Duodenal mucosa (tissue), 2 donors: Measurements from ENCODE around the gene ZNF581.

Source experiments
- H3K27ac ChIP-seq: one replicate; pipeline ENCODE4 v1.7.0; 2013; ENCODE audit warnings: low read depth, low read length
- H3K27me3 ChIP-seq, 2 donors: one replicate each; pipeline ENCODE4 v1.7.0; 2013; ENCODE audit warnings: low read length in 2 of 2, control low read depth in 1 of 2; ENCODE audit not compliant: insufficient read depth in 2 of 2, control insufficient read depth in 1 of 2
- H3K36me3 ChIP-seq, 2 donors: one replicate each; pipeline ENCODE4 v1.7.0; 2013; ENCODE audit warnings: low read length in 2 of 2, control low read depth in 1 of 2; ENCODE audit not compliant: insufficient read depth in 2 of 2, control insufficient read depth in 1 of 2
- H3K4me1 ChIP-seq, 2 donors: one replicate each; pipeline ENCODE4 v1.7.0; 2013; ENCODE audit warnings: low read length in 2 of 2, control low read depth in 1 of 2; ENCODE audit not compliant: insufficient read depth in 2 of 2, control insufficient read depth in 1 of 2
- H3K4me3 ChIP-seq, 2 donors: one replicate each; pipeline ENCODE4 v1.7.0; 2013; ENCODE audit warnings: low read length in 2 of 2, low read depth in 1 of 2
- H3K9ac ChIP-seq, 2 donors: one replicate each; pipeline ENCODE4 v1.7.0; 2013; ENCODE audit warnings: low read length in 2 of 2, low read depth in 1 of 2
- H3K9me3 ChIP-seq, 2 donors: one replicate each; pipeline ENCODE4 v1.7.0; 2013; ENCODE audit warnings: low read length in 2 of 2, control low read depth in 1 of 2; ENCODE audit not compliant: control insufficient read depth in 1 of 2

The ZNF581 gene

GRCh38 chr19:55672418-55672817 lies 29.0 kb downstream of the ZNF581 start:
- no peak overlapping the region for H3K27ac ChIP-seq
- H3K9ac ChIP-seq = no peak overlapping the region
- H3K36me3 ChIP-seq = peaks cover 21 to 48% of the 10 kb centered on the region in 2 donors
- no peaks in the 10 kb centered on the region for H3K9me3 ChIP-seq
- H3K4me3 ChIP-seq = no peak overlapping the region
- H3K27me3 ChIP-seq = no peaks in the 10 kb centered on the region
- H3K4me1 ChIP-seq = peaks cover 26 to 35% of the 10 kb centered on the region in 2 donors

DNA sequence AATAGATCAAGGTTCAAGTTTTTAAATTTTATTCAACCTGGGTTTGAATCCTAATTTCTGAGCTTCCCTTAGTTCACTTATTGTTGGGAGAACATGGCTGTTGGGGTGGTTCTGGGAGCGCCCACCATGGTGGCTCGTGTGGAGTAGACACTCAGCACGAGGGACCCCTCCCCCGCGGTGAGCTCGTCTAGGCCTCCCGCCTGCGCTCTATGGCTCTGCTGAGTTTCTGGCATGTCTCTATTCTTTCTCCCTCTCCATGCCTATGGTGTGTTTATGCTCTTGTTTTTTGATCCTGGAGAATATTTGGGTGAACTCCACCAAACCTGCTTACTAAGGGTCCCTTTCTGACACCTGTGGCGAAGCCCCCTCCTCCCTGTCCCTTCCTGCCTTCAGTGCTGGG lies 30.0 kb downstream of the ZNF581 start:
- H3K27ac ChIP-seq = no peak overlapping the region
- peaks cover 26 to 37% of the 10 kb centered on the region in 2 donors for H3K4me1 ChIP-seq
- no peak overlapping the region for H3K9ac ChIP-seq
- H3K36me3 ChIP-seq = peaks cover 25 to 46% of the 10 kb centered on the region in 2 donors
- H3K4me3 ChIP-seq = no peak overlapping the region
- H3K27me3 ChIP-seq = no peaks in the 10 kb centered on the region
- no peaks in the 10 kb centered on the region for H3K9me3 ChIP-seq

- Histone ChIP-seq H3K36me3 (peaks cover 24 to 46% of the 10 kb centered on the region in 2 donors), H3K9ac (no peak overlapping the region), H3K4me1 (peaks cover 29 to 41% of the 10 kb centered on the region in 2 donors), H3K4me3 (no peak overlapping the region), H3K27ac (no peak overlapping the region), H3K27me3 (no peaks in the 10 kb centered on the region), H3K9me3 (no peaks in the 10 kb centered on the region)
Measured at GRCh38 chr19:55673889-55674288, 30.4 kb downstream of the ZNF581 start.

- Histone ChIP-seq H3K4me3 (peak overlapping the region; percentile 48 to 97), H3K9me3 (no peaks in the 10 kb centered on the region), H3K4me1 (peaks cover 35 to 47% of the 10 kb centered on the region in 2 donors), H3K36me3 (peaks cover 26 to 46% of the 10 kb centered on the region in 2 donors), H3K27ac (peak overlapping the region; percentile 39), H3K27me3 (no peaks in the 10 kb centered on the region), H3K9ac (peak overlapping the region; percentile 25 to 41)
Measured at GRCh38 chr19:55674459-55674840, 31.0 kb downstream of the ZNF581 start.

GRCh38 chr19:55674841-55675660 lies 31.6 kb downstream of the ZNF581 start, which contains the start of gene EPN1:
TSS of gene EPN1 (plus strand) at chr19:55675226. CDS start at chr19:55678628, 3,402 bp downstream.
- Histone ChIP-seq H3K36me3 (peaks cover 26 to 46% of the 10 kb centered on the region in 2 donors), H3K9ac (peak within 1 kb of the TSS; percentile 95 to 96), H3K27me3 (no peaks in the 10 kb centered on the region), H3K27ac (peak within 1 kb of the TSS; percentile 86), H3K4me1 (peaks cover 41 to 52% of the 10 kb centered on the region in 2 donors), H3K4me3 (peak within 1 kb of the TSS; percentile 91 to 97), H3K9me3 (no peaks in the 10 kb centered on the region)

DNA sequence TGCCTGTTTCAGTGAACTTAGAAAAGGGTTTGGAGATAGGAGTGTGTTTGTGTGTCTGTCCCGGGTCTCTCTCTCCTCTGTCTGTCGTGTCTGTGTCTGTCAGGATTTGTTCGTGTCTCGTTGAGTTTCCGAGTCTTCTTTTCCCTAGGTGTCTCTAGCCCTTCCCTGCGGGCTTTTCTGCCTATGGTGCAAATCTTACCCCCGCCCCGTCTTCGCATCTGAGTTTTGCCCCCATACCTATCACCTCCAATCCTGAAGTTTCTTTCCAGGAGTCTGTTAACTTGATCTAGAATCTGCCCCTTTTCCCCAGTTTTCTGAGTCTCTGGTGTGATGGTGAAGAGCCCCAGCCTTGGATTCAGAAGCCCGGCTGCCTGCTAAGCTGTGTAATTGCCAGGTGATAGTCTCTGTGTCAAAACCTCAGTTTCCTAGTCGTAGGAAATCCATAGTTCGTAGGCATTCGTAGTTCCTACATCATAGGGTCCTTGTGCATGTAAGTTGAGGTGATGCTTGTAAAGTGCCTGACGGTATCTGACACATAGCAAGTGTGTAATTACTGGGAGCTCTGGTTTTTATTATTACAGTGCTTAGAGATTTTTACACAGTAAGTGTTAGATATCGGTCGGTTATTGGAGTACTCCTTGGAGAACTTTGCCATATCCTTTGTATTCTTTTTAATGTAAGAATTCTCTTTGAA lies 32.4 kb downstream of the ZNF581 start:
- Histone ChIP-seq H3K4me1 (peaks cover 48 to 52% of the 10 kb centered on the region in 2 donors), H3K36me3 (peaks cover 28 to 46% of the 10 kb centered on the region in 2 donors), H3K27me3 (no peaks in the 10 kb centered on the region), H3K27ac (peak overlapping the region; percentile 86), H3K9ac (peak overlapping the region; percentile 95 to 96), H3K9me3 (no peaks in the 10 kb centered on the region), H3K4me3 (peak overlapping the region; percentile 91 to 97)

DNA sequence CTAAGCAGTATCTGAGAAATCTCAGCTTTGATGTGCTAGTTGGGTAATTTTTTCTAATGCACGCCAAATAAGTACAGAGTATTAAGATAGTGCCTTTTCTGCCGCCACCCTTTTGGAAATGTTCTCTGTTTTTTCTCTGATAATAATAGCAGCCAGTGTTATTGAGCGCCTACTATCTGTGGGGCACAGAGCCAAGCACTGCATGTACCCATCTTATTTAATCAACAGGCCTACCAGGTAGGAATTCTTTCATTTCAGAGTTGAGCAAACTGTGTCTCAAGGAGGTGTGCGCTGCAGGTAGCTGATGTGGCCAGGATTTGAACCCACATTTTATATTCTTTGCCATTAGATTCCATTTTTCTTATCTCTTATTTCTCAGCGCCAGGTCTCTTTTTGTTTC lies 32.9 kb downstream of the ZNF581 start:
- Histone ChIP-seq H3K27ac (no peak overlapping the region), H3K36me3 (peaks cover 33 to 49% of the 10 kb centered on the region in 2 donors), H3K4me1 (peaks cover 52 to 53% of the 10 kb centered on the region in 2 donors), H3K4me3 (peak overlapping the region; percentile 91 to 97), H3K9ac (peak overlapping the region; percentile 95 to 96), H3K27me3 (no peaks in the 10 kb centered on the region), H3K9me3 (no peaks in the 10 kb centered on the region)

DNA sequence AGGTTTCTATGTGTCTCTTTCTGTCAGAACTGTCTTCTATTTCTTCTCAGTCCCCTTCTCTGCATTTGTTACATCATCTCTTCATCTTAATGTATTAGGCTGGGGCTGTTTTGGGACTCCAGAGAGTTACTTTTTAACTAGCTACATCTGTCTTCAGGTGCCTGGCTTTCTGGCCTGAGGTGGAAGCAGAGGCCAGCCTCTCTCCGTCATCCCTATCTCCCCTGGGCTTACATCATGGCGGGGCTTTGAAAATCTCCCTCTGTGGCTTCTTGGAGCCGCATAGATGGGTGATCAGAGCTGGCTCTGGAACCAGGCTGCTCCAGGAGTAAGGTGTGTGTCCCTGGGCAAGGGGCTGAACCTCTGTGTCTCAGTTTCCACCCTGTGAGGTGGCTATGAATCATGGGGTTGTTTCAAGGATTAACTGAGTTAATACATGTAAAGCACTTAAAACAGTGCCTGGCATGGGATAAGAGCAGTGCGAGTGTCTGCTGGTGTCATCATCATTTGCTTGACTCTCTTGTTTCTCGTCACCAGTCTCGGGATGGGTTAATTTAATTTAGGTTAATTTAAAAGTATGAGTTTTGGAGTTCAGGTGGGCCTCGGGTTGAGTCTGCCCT lies 33.5 kb downstream of the ZNF581 start:
- H3K9me3 ChIP-seq = no peaks in the 10 kb centered on the region
- peaks cover 36 to 51% of the 10 kb centered on the region in 2 donors for H3K36me3 ChIP-seq
- H3K4me3 ChIP-seq = peak overlapping the region; percentile 91 to 97
- peaks cover 55 to 59% of the 10 kb centered on the region in 2 donors for H3K4me1 ChIP-seq
- H3K9ac ChIP-seq = peak overlapping the region; percentile 95 to 96
- no peaks in the 10 kb centered on the region for H3K27me3 ChIP-seq
- H3K27ac ChIP-seq = peak overlapping the region; percentile 22

- H3K36me3 ChIP-seq = peaks cover 36 to 51% of the 10 kb centered on the region in 2 donors
- peaks cover 60 to 63% of the 10 kb centered on the region in 2 donors for H3K4me1 ChIP-seq
- H3K4me3 ChIP-seq = peak overlapping the region; percentile 91 to 97
Measured at GRCh38 chr19:55677572-55678028, 34.2 kb downstream of the ZNF581 start.

More at GRCh38 chr19:55677572-55678028, 34.2 kb downstream of the ZNF581 start:
- Histone ChIP-seq H3K9ac (peak overlapping the region; percentile 20 to 96), H3K27me3 (no peaks in the 10 kb centered on the region), H3K27ac (peak overlapping the region; percentile 24), H3K9me3 (no peaks in the 10 kb centered on the region)
